Measurements from ENCODE around the gene PKIG.

DNA sequence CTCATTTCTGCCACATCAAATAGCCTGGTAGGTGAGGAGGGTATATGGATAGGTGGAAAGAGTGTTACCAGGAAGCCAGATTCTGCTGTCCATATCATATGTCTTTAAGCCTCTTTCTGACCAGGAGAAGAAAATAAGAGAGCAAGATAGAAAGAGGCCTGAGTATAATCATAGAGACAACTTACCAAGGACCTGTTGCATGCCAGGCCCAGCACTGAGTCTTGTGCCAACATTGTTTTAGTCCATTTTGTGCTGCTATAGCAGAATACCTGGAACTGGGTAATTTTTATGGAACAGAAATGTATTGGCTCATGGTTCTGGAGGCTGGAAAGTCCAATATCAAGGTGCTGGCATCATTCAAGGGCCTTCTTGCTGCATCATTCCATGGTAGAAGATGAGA, 76.4 kb downstream of the PKIG start:
- TF ChIP-seq, protein P1, sequence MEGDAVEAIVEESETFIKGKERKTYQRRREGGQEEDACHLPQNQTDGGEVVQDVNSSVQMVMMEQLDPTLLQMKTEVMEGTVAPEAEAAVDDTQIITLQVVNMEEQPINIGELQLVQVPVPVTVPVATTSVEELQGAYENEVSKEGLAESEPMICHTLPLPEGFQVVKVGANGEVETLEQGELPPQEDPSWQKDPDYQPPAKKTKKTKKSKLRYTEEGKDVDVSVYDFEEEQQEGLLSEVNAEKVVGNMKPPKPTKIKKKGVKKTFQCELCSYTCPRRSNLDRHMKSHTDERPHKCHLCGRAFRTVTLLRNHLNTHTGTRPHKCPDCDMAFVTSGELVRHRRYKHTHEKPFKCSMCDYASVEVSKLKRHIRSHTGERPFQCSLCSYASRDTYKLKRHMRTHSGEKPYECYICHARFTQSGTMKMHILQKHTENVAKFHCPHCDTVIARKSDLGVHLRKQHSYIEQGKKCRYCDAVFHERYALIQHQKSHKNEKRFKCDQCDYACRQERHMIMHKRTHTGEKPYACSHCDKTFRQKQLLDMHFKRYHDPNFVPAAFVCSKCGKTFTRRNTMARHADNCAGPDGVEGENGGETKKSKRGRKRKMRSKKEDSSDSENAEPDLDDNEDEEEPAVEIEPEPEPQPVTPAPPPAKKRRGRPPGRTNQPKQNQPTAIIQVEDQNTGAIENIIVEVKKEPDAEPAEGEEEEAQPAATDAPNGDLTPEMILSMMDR (IDR thresholded peaks at IDR 0.05; ENCODE audit: extremely low read depth in 1 of 2, insufficient read depth in 1 of 2, low read depth in 1 of 2, low read length in 2 of 2), result no peak
- no peak for TF ChIP-seq POLR2AphosphoS5 (IDR thresholded peaks at IDR 0.05; ENCODE audit: insufficient read depth, low read depth, low read length)
- TF ChIP-seq POLR2A (IDR thresholded peaks at IDR 0.05; ENCODE audit: low read depth, low read length), result no peak
- TF ChIP-seq, protein P2, sequence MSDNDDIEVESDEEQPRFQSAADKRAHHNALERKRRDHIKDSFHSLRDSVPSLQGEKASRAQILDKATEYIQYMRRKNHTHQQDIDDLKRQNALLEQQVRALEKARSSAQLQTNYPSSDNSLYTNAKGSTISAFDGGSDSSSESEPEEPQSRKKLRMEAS (IDR thresholded peaks at IDR 0.05; ENCODE audit: insufficient read depth, insufficient read length), result no peak
- TF ChIP-seq JUN (IDR thresholded peaks at IDR 0.05; ENCODE audit: borderline replicate concordance, insufficient read depth, insufficient read length, low read depth), result no peak
